ENCODE measurements around the gene FAM200A. TPM values are rescaled to one million over a fixed set of nuclear protein-coding genes. Genes with fewer than 3 reads are reported as not detected.
A peak's percentile ranks its signal among the peaks of the same experiment; 100 is the strongest.

The FAM200A gene
- total and polyA plus RNA-seq, 2 experiments from 2014 or later = 7.7 to 7.9 TPM

- Histone ChIP-seq H3K79me2 (replicated peaks; ENCODE audit: insufficient read depth) (no peaks in the 10 kb centered on the region), H3K27me3 (ENCODE audit: insufficient read depth) (no peaks in the 10 kb centered on the region; the same call in 1 of the 2 replicates), H4K20me1 (replicated peaks; ENCODE audit: insufficient read depth) (no peaks in the 10 kb centered on the region), H2AFZ (peak overlapping the region; percentile 100), H3K4me2 (peak overlapping the region; percentile 94), H3K36me3 (ENCODE audit: insufficient read depth) (no peaks in the 10 kb centered on the region), H3K27ac (ENCODE audit: low read depth) (peak overlapping the region; percentile 94), H3K4me1 (ENCODE audit: insufficient read depth) (peaks cover 20% of the 10 kb centered on the region), H3F3A (replicated peaks; ENCODE audit: low read depth) (0 out of 2 replicates have a peak, but pooled peaks cover 17% of the 10 kb centered on the region), H3K4me3 (peak overlapping the region; percentile 74), H3K9me2 (ENCODE audit: insufficient read depth) (no peaks in the 10 kb centered on the region)
- Mint-ChIP-seq H3K36me3 (ENCODE audit: low read depth) (no peaks in the 10 kb centered on the region), H3K4me3 (peak overlapping the region; percentile 87), H3K27me3 (ENCODE audit: insufficient read depth, low read depth, poor library complexity) (peaks cover 5% of the 10 kb centered on the region), H3K9me3 (no peaks in the 10 kb centered on the region), H3K4me1 (peaks cover 18% of the 10 kb centered on the region), H3K27ac (peak overlapping the region; percentile 77)
- TF ChIP-seq EZH2 (IDR thresholded peaks at IDR 0.05; ENCODE audit: low read depth, unreplicated experiment) (no peak), POLR2AphosphoS5 (IDR thresholded peaks at IDR 0.05; ENCODE audit: low read depth) (peak; percentile 73), ZNF331 (CRISPR knock-in tag; IDR thresholded peaks at IDR 0.05; ENCODE audit: low read depth) (no peak), EZH2phosphoT487 (IDR thresholded peaks at IDR 0.05; ENCODE audit: unreplicated experiment) (no peak), JUNB (IDR thresholded peaks at IDR 0.05; ENCODE audit: unreplicated experiment) (no peak), CREB1 (CRISPR knock-in tag; IDR thresholded peaks at IDR 0.05; ENCODE audit: low read depth) (0 out of 2 replicates have a peak, but pooled peaks have one; percentile 17), CTCF (conservative IDR thresholded peaks at IDR 0.05; ENCODE audit: low read depth in 2 of 2) (peak; percentile 57 to 72), NANOG (IDR thresholded peaks at IDR 0.05; ENCODE audit: borderline replicate concordance) (no peak), STAT1 (IDR thresholded peaks at IDR 0.05; ENCODE audit: unreplicated experiment) (no peak), ZNF114 (CRISPR knock-in tag; IDR thresholded peaks at IDR 0.05) (no peak)
- TF ChIP-seq, protein P1, sequence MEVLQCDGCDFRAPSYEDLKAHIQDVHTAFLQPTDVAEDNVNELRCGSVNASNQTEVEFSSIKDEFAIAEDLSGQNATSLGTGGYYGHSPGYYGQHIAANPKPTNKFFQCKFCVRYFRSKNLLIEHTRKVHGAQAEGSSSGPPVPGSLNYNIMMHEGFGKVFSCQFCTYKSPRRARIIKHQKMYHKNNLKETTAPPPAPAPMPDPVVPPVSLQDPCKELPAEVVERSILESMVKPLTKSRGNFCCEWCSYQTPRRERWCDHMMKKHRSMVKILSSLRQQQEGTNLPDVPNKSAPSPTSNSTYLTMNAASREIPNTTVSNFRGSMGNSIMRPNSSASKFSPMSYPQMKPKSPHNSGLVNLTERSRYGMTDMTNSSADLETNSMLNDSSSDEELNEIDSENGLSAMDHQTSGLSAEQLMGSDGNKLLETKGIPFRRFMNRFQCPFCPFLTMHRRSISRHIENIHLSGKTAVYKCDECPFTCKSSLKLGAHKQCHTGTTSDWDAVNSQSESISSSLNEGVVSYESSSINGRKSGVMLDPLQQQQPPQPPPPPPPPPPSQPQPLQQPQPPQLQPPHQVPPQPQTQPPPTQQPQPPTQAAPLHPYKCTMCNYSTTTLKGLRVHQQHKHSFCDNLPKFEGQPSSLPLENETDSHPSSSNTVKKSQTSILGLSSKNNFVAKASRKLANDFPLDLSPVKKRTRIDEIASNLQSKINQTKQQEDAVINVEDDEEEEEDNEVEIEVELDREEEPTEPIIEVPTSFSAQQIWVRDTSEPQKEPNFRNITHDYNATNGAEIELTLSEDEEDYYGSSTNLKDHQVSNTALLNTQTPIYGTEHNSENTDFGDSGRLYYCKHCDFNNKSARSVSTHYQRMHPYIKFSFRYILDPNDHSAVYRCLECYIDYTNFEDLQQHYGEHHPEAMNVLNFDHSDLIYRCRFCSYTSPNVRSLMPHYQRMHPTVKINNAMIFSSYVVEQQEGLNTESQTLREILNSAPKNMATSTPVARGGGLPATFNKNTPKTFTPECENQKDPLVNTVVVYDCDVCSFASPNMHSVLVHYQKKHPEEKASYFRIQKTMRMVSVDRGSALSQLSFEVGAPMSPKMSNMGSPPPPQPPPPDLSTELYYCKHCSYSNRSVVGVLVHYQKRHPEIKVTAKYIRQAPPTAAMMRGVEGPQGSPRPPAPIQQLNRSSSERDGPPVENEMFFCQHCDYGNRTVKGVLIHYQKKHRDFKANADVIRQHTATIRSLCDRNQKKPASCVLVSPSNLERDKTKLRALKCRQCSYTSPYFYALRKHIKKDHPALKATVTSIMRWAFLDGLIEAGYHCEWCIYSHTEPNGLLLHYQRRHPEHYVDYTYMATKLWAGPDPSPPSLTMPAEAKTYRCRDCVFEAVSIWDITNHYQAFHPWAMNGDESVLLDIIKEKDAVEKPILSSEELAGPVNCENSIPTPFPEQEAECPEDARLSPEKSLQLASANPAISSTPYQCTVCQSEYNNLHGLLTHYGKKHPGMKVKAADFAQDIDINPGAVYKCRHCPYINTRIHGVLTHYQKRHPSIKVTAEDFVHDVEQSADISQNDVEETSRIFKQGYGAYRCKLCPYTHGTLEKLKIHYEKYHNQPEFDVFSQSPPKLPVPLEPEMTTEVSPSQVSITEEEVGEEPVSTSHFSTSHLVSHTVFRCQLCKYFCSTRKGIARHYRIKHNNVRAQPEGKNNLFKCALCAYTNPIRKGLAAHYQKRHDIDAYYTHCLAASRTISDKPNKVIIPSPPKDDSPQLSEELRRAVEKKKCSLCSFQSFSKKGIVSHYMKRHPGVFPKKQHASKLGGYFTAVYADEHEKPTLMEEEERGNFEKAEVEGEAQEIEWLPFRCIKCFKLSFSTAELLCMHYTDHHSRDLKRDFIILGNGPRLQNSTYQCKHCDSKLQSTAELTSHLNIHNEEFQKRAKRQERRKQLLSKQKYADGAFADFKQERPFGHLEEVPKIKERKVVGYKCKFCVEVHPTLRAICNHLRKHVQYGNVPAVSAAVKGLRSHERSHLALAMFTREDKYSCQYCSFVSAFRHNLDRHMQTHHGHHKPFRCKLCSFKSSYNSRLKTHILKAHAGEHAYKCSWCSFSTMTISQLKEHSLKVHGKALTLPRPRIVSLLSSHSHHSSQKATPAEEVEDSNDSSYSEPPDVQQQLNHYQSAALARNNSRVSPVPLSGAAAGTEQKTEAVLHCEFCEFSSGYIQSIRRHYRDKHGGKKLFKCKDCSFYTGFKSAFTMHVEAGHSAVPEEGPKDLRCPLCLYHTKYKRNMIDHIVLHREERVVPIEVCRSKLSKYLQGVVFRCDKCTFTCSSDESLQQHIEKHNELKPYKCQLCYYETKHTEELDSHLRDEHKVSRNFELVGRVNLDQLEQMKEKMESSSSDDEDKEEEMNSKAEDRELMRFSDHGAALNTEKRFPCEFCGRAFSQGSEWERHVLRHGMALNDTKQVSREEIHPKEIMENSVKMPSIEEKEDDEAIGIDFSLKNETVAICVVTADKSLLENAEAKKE (CRISPR knock-in tag; IDR thresholded peaks at IDR 0.05) = no peak
- TF ChIP-seq, protein P2, sequence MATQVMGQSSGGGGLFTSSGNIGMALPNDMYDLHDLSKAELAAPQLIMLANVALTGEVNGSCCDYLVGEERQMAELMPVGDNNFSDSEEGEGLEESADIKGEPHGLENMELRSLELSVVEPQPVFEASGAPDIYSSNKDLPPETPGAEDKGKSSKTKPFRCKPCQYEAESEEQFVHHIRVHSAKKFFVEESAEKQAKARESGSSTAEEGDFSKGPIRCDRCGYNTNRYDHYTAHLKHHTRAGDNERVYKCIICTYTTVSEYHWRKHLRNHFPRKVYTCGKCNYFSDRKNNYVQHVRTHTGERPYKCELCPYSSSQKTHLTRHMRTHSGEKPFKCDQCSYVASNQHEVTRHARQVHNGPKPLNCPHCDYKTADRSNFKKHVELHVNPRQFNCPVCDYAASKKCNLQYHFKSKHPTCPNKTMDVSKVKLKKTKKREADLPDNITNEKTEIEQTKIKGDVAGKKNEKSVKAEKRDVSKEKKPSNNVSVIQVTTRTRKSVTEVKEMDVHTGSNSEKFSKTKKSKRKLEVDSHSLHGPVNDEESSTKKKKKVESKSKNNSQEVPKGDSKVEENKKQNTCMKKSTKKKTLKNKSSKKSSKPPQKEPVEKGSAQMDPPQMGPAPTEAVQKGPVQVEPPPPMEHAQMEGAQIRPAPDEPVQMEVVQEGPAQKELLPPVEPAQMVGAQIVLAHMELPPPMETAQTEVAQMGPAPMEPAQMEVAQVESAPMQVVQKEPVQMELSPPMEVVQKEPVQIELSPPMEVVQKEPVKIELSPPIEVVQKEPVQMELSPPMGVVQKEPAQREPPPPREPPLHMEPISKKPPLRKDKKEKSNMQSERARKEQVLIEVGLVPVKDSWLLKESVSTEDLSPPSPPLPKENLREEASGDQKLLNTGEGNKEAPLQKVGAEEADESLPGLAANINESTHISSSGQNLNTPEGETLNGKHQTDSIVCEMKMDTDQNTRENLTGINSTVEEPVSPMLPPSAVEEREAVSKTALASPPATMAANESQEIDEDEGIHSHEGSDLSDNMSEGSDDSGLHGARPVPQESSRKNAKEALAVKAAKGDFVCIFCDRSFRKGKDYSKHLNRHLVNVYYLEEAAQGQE (IDR thresholded peaks at IDR 0.05; ENCODE audit: unreplicated experiment) = no peak
- TF ChIP-seq, protein P3, sequence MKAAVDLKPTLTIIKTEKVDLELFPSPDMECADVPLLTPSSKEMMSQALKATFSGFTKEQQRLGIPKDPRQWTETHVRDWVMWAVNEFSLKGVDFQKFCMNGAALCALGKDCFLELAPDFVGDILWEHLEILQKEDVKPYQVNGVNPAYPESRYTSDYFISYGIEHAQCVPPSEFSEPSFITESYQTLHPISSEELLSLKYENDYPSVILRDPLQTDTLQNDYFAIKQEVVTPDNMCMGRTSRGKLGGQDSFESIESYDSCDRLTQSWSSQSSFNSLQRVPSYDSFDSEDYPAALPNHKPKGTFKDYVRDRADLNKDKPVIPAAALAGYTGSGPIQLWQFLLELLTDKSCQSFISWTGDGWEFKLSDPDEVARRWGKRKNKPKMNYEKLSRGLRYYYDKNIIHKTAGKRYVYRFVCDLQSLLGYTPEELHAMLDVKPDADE (IDR thresholded peaks at IDR 0.05) = no peak
- peak; percentile 89 for ATAC-seq
- peak; percentile 92 for DNase-seq (ENCODE audit: low spot score)
Observed at GRCh38 chr7:99579956-99580777, 28.3 kb upstream of the FAM200A start.

Measured in GM23338 (cell line).